GM18526 (cell line): ENCODE measurements around the gene RPS21.

Source experiments
- POLR2A ChIP-seq: IDR thresholded peaks from 3 replicates; pipeline ENCODE4 v1.6.1; 2011; ENCODE audit not compliant: insufficient read length; ENCODE audit errors: extremely low read depth

RPS21 gene

DNA sequence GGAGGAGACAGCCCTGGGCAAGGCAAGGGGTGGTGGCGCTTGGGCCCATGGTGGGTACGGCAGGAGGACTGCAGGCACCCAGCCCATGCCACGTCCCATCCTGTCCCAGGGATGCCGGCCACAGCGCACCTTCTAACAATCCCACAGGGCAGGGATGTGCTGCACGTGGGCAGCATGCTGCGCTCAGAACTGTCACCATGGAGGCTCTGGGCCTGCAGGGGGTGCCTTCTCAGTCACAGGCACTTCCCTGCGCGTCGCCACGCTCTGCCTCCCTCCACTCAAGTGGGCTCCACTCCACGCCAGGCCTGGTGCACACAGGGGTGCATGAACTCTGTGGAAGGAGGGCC is 17.8 kb downstream of the RPS21 start:
- no peak for TF ChIP-seq POLR2A

DNA sequence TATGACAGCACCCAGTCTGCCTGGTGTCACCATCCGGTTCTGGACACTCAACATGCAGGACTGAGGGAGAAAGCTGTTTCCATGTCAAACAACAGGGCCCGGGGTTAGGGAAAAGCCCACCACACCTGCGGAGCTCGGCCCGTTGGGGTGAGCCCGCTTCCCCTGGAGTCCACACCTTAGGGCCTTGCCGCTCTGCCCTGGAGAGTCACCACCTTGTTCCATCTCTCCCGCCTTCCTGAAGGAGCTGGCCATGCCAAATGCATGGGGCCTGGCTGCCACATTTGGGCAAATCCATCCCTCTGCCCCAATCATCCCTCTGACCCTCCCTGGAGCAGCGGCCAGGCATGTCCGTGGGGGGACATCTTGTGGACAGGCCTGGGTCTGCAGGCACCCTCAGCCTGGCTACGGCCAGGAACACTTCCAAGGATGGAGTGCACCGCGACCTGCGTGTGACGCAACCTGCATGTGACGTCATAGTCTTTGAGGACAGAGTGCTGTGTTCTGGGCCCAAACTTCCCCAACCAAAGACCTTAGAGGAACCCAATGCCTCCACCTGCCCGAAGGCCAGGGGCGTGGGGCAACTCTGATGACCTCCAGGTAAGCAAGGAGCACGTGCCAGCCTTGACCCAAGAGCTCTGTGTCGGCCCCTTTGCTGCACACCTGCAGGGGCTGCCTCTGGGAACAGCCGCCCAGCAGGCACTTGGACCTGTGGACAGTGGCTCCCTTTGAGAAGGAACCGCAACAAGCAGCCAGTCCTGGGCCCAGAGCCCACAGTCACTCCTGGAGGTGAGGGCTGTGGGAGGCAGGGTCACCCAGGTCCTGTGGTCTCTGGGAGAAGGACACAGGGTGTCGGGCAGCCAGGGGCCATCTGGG is 18.4 kb downstream of the RPS21 start:
- TF ChIP-seq POLR2A, result no peak

DNA sequence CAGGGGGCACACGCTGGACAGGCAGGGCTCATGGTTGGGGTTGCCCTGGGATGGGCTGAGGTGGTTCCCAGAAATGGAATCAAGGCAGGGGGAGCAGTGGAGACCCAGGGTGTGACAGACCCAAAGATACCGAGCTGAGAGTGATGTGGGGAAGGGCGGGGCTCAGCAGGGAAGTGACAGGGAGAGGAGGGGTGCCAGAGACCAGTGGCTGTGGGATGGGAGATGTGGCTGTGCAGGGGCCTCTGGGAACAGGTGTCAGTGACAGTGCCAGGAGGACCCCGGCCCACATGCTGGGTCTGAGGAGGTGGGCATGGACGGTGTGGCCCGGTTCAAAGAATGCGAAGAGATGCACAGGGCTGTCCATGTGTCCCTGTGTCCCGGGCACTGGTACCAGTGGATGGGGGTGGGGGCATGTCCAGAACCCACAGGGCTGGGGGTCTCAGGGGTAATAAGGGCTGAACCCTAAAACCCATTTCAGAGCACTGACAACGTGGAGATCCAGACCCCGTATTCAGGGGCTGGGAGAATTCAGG is 19.1 kb downstream of the RPS21 start:
- no peak for TF ChIP-seq POLR2A

DNA sequence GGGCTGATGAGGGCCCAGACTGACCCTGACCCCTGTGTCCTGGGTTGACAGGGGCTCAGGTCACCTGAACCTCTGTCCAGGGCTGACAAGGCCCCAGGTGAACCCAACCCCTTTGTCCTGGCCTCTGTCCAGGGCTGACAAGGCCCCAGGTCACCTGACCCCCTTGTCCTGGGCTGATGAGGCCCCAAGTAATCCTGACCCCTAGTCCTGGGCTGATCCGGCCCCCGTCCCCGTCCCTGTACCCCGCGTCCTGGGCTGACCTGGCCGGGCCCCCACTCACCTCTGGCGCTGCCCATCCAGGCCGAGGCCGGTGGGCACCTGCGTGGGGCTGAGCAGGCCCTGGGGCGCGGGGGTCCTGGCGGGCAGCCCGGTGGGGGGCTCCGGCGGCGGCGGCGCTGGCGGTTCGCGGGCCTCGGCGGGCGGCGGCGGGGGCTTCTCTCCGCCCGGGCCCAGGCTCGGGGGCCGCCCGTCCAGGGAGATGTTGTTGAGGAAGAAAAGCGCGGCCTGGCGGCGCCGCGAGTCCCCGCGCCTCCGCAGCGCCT is 19.8 kb downstream of the RPS21 start:
- no peak for TF ChIP-seq POLR2A

DNA sequence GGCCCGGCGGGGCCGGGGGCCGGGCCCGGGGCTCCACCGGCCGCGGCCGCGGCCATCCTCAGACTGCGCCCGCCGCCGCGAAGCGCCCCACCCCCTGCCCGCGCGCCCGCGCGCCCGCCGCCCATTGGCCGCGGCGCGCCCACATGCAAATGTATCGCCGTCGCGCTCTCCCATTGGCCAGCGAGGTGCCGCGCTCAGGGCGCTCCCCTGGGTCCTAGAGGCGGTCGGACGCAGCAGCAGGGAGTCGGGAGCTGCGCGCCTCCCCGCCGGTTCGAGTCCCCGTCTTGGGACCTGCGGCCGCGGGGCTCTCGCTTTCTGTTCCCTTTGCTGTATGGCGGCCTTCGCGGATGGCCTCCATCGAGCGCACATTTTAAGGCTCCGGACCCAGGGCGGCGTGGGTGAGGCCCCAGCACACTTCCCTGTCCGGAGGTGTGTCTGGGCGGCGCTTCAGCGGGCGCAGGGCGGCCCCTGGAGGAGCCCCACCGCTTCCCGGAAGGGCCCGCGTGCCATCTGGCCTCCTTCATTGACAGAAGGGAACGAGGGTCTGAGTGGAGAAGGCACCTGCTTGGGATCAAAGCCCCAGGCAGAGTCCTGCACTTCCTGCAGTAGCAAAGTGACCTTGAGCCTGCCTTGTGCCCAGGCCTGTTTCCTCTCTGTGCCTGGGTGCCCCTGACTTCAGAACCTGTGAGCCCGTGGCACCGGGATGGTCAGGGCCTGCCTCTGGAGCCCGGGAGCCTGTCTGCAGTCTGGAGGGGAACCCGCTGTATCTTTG is 20.5 kb downstream of the RPS21 start, which contains the start of gene CABLES2:
TSS of gene CABLES2 (minus strand) at position 65 of the 772 bp plus-strand sequence. CDS start at position 56, 9 bp downstream.
- TF ChIP-seq POLR2A, result peak; percentile 19

DNA sequence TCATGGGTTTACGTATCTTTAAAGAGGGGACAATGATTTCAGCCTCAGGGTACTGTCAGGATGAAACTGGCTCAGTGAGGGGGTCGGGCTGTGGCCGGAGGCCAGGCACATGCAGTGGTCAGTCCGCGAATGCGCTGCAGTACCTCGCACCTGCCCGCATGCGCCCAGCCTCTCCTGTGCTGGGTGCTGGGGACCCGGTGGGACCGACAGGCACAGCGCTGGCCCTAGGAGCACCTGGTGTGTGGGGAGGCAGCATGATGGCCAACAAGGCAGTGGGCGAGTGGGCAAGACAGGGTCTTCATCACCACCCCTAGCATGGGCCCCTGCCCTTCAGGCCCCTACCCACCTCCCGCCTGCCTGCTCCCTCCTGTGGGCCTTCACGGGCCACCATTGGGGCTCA is 21.2 kb downstream of the RPS21 start:
- TF ChIP-seq POLR2A, result no peak

DNA sequence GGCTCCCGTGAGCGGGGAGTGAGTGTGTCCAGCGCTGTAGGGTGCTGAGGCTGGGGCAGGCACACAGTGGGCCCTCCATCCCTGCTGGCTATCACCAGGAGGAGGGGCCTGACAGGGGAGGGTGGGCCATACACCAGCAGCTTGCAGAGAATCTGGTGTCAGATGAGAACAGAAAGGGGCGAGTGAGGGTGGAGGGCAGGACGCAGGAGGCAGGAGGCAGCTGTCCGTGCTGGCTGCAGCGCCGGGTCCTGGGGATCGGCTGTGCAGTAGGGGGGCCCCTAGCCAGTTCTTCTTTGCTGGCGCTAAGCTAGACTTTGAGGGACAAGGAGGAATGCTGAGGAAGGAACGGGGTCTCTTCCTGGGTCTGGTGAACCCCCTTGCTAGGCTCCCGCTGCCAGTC is 21.7 kb downstream of the RPS21 start:
- TF ChIP-seq POLR2A, result no peak

DNA sequence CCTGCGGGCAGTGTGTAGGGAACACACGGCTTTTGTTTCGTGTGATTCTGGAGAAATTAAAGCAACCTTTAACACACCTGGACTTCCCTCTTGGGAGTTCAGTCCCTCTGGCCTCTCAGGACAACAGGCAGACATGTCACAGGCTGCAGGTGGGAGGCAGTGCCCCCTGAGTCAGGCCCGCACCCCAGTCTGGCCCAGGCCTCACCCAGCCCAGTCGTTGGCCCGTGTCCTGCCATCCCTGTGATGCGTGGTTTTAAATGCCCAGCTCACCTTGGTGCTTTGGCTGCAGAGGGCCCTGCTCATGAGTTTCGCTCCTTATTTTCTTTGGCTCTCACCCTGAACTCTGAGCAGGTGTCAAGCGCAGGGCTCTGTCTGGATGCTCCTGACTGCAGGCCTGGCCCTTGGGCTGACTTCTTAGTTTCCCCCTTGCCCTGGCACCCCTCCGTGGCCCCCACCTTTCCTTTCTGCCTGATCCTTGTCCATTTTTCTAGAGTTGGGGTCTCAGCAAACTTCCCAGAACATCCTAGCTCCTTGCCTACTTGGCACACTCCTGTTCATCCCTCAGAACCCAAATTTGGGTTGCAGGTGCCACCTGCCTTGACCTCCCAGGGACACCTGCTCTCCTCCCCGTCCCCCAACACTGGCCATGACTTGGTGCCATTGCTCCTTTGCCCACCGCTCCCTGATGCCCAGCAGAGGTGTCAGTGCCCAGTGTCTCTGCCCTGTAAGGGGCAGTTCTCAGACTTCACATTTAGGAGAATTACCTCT is 22.4 kb downstream of the RPS21 start:
- TF ChIP-seq POLR2A, result no peak

DNA sequence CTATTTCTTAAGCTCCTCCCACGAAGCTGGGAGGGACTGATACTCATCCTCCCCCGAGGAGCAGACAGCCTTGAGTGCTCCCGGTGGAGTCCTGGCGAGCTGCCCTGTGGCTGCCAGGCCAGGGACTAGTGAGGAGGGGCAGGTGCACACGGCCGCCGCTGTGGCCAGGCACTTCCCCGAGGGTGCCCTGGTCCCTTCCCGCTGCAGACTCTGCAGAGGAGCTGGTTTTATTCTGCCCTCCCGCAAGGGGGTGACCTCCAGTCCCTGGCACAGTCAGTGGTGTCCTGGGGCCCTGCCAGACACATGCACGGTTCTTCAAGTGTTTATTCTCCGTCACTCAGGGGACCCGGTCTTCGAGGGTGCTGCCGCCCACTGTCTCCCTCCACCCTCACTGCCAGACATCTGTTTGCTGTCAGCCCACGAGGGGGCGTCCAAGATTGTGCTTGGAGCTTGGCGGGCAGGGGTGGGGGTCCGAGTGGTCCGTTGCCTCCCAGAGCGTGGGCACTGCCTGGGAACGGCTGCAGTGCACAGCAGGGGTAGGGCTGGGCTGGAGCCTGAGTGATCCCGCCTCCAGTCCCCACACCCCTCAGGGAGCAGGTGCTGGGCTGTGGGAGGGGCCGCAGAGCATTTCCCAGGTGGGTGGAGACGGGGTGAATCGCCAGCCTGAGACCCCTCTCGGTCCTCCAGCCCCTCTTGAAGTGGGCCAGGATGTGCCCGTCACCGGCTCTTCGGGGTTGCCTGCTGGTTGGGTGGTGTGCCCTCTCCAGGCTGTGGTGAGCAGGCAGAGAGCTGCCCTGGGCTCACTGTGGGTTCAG is 23.2 kb downstream of the RPS21 start:
- TF ChIP-seq POLR2A, result no peak

DNA sequence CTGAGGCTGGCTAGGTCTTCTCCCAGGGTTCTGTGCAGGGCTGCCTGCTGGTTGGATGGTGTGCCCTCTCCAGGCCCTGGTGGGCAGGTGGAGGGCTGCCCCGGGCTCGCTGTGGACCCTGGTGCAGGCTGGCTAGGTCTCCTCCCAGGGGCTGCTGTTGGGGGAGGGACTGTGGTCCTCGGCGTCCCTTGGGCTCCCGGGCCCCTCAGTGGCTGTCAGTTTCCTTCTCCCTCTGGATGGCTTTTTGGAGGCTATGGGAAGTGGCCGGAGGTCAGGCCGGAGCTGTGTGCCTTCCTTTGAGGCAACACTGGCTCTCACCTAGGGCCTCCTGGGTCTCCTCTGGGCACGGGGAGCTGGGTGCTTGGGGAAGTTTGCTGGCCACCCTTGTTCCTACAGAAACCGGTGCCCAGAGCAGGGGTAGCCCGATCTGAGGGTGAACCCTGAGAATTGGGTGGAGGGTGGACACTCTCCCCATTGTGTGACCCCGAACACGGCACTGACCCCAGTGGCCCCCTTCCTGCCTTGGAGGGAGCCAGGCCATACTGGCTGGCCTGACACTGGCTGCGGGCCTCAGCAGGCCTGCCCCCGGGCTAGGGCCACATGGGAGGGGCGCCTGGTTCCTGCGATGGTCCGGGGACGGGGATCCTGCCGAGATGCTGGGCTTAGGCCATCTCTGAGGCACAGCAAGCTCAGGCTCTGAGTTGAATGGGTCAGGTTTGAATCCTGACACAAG is 24.0 kb downstream of the RPS21 start:
- no peak for TF ChIP-seq POLR2A

DNA sequence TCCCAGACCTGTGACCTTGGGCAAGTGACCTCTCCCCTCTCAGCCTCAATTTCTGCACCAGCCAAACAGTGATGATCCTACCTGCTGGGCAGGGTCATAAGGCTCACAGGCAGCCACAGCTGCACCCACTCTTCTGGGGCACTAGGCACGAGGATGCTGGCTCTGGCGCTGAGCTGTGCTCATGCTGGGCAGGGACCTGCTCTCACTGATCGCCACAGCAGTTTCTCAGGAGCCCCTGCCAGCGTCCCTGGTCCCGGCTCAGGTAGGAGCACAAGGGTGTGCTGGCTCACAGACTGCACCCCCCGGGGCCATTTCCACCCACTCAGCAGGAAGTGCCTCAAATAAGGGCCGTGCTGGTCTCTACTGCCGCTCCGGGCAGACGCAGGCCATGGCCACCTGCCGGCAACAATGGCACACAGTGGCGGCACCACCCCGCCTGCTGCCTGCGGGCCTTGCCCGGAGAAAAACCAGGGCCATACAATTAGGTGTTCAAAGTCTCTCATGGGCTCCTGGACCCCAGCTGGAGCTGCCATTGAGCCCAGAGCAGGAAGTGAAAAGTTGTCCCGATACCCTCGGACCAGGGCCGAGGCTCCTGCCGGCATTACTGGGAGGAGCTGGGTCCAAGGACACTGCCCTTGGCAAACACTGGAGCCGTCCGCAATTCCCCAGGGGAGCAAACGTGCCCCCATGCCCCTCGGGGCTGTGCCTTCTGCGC is 24.7 kb downstream of the RPS21 start:
- no peak for TF ChIP-seq POLR2A

DNA sequence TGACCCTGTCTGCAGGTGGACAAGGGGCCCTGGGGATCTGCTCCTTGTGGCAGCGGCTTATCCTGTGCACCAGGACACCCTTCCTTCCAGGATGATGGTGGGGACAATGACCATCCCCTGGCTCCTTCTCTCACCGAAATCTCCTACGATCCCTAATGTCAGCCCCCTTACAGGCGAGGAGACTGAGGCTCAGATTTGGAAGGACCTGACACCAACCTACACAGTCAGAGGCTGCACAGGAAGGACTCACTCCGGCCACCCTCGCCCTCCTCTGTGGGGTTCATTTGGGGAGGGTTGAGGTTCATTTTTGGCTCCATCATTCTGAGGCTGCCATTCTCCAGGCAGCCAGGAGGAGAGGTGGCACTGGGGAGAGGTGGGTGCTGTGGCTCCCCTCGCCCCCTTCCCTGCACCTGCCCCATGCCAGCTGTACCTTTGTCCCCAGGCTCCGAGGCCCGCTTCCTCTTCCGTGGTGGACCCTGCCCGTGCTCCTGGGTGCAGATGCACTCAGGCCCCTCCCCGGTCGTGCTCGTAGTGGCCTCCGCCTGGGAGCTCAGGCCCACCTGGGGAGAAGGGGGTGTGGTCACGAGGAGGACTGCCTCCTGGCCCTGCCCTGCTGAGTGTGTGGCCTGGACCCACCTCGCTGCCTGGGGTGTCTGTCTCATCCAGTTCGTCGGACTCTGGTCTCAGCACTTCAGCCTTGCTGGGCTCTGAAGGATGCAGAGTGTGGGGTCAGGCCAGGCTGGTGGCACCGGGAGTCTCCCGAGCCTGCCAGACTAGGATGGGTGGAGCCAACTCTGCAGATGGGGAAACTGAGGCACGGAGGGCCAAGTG is 25.5 kb downstream of the RPS21 start:
- no peak for TF ChIP-seq POLR2A
